ENCODE results near the gene WDR45B. TPM values are rescaled to one million over a fixed set of nuclear protein-coding genes. Genes with fewer than 3 reads are reported as not detected.

The WDR45B gene
- total and polyA plus RNA-seq, 7 experiments from 2014 or later, result 30.5 to 91.6 (median 65.6) TPM

GRCh38 chr17:82615084-82616020 is 32.9 kb downstream of the WDR45B start:
- H3K9me3 ChIP-seq (ENCODE audit: control insufficient read depth in 2 of 3, low read length in 3 of 3), result no peaks in the 10 kb centered on the region
- H3K27ac ChIP-seq (ENCODE audit: low read depth, low read length), result no peak overlapping the region
- no peak for DNase-seq
- ATAC-seq, result no peak
- ChIA-PET POLR2A (no interaction called here), CTCF (no interaction called here)
- no peaks in the 10 kb centered on the region for H3K27me3 ChIP-seq (ENCODE audit: control insufficient read depth in 2 of 2, insufficient read depth in 2 of 2, low read length in 2 of 2)
- Mint-ChIP-seq H3K4me3 (no peak overlapping the region), H3K4me1 (peaks cover 0 to 2% (median 0%) of the 10 kb centered on the region in 7 donors), H3K9me3 (no peaks in the 10 kb centered on the region), H3K27ac (peak overlapping the region in 2 of 9 donors; percentile 20 to 38), H3K36me3 (peaks cover 9 to 52% (median 22%) of the 10 kb centered on the region in 5 donors), H3K27me3 (no peaks in the 10 kb centered on the region)
- no peaks in the 10 kb centered on the region for H3K4me1 ChIP-seq (ENCODE audit: control insufficient read depth in 2 of 2, insufficient read depth in 2 of 2, low read length in 2 of 2)
- intact Hi-C loops (cut with micrococcal nuclease), result no loop called here
- H3K36me3 ChIP-seq (ENCODE audit: control insufficient read depth in 2 of 3, insufficient read depth in 3 of 3, low read length in 3 of 3), result peaks cover 6 to 72% (median 15%) of the 10 kb centered on the region in 3 experiments
- H3K4me3 ChIP-seq (ENCODE audit: low read length), result no peak overlapping the region

- CTCF ChIA-PET, result no interaction called here
- peaks cover 9 to 56% (median 24%) of the 10 kb centered on the region in 5 donors for H3K36me3 Mint-ChIP-seq
- ATAC-seq (no peak), DNase-seq (no peak)
- H3K27me3 Mint-ChIP-seq, result no peaks in the 10 kb centered on the region
- Histone ChIP-seq H3K27me3 (ENCODE audit: control insufficient read depth in 2 of 2, insufficient read depth in 2 of 2, low read length in 2 of 2) (no peaks in the 10 kb centered on the region), H3K36me3 (ENCODE audit: control insufficient read depth in 2 of 3, insufficient read depth in 3 of 3, low read length in 3 of 3) (peaks cover 6 to 69% (median 12%) of the 10 kb centered on the region in 3 experiments), H3K27ac (ENCODE audit: low read depth, low read length) (no peak overlapping the region), H3K4me3 (ENCODE audit: low read length) (no peak overlapping the region), H3K9me3 (ENCODE audit: control insufficient read depth in 2 of 3, low read length in 3 of 3) (no peaks in the 10 kb centered on the region), H3K4me1 (ENCODE audit: control insufficient read depth in 2 of 2, insufficient read depth in 2 of 2, low read length in 2 of 2) (no peaks in the 10 kb centered on the region)
- H3K27ac Mint-ChIP-seq, result peak overlapping the region in 1 of 9 donors; percentile 62
- H3K9me3 Mint-ChIP-seq, result no peaks in the 10 kb centered on the region
- intact Hi-C loops (cut with micrococcal nuclease), result no loop called here
- POLR2A ChIA-PET, result interaction anchor here (0.6 kb wide), 1 partner anchor 49 kb away, joined by 3 read pairs; no protein-coding TSS in a partner anchor
- no peak overlapping the region for H3K4me3 Mint-ChIP-seq
- H3K4me1 Mint-ChIP-seq, result peaks cover 0 to 7% (median 0%) of the 10 kb centered on the region in 7 donors
These were observed 34.1 kb downstream of the WDR45B start for GRCh38 chr17:82614095-82614631.

GRCh38 chr17:82613283-82614094 is 34.8 kb downstream of the WDR45B start:
- peaks cover 9 to 49% (median 20%) of the 10 kb centered on the region in 5 donors for H3K36me3 Mint-ChIP-seq

GRCh38 chr17:82611140-82612058 is 36.8 kb downstream of the WDR45B start:
- H3K27ac Mint-ChIP-seq, result peak overlapping the region in 1 of 9 donors; percentile 17
- peaks cover 0 to 3% (median 0%) of the 10 kb centered on the region in 11 donors for H3K9me3 Mint-ChIP-seq
- intact Hi-C loops (cut with micrococcal nuclease), result no loop called here
- H3K36me3 ChIP-seq (ENCODE audit: control insufficient read depth in 2 of 3, insufficient read depth in 3 of 3, low read length in 3 of 3), result peaks cover 0 to 52% (median 7%) of the 10 kb centered on the region in 3 experiments
- no peak overlapping the region for H3K4me3 Mint-ChIP-seq
- H3K4me1 Mint-ChIP-seq, result peaks cover 0 to 7% (median 0%) of the 10 kb centered on the region in 7 donors
- H3K27ac ChIP-seq (ENCODE audit: low read depth, low read length), result no peak overlapping the region
- no peak for ATAC-seq
- H3K36me3 Mint-ChIP-seq, result peaks cover 9 to 42% (median 20%) of the 10 kb centered on the region in 5 donors
- H3K9me3 ChIP-seq (ENCODE audit: control insufficient read depth in 2 of 3, low read length in 3 of 3), result no peaks in the 10 kb centered on the region
- DNase-seq, result no peak
- CTCF ChIA-PET, result interaction anchor here (1.2 kb wide), 1 partner anchor 164 kb away, joined by 3 read pairs; no protein-coding TSS in a partner anchor
- H3K4me3 ChIP-seq (ENCODE audit: low read length), result no peak overlapping the region
- no peaks in the 10 kb centered on the region for H3K27me3 Mint-ChIP-seq
- no peaks in the 10 kb centered on the region for H3K4me1 ChIP-seq (ENCODE audit: control insufficient read depth in 2 of 2, insufficient read depth in 2 of 2, low read length in 2 of 2)
- no peaks in the 10 kb centered on the region for H3K27me3 ChIP-seq (ENCODE audit: control insufficient read depth in 2 of 2, insufficient read depth in 2 of 2, low read length in 2 of 2)
- POLR2A ChIA-PET, result no interaction called here

More at GRCh38 chr17:82613283-82614094, 34.8 kb downstream of the WDR45B start:
- Histone ChIP-seq H3K27ac (ENCODE audit: low read depth, low read length) (no peak overlapping the region), H3K9me3 (ENCODE audit: control insufficient read depth in 2 of 3, low read length in 3 of 3) (no peaks in the 10 kb centered on the region), H3K4me3 (ENCODE audit: low read length) (no peak overlapping the region), H3K27me3 (ENCODE audit: control insufficient read depth in 2 of 2, insufficient read depth in 2 of 2, low read length in 2 of 2) (no peaks in the 10 kb centered on the region), H3K4me1 (ENCODE audit: control insufficient read depth in 2 of 2, insufficient read depth in 2 of 2, low read length in 2 of 2) (no peaks in the 10 kb centered on the region), H3K36me3 (ENCODE audit: control insufficient read depth in 2 of 3, insufficient read depth in 3 of 3, low read length in 3 of 3) (peaks cover 6 to 66% (median 12%) of the 10 kb centered on the region in 3 experiments)
- Mint-ChIP-seq H3K4me1 (peaks cover 0 to 7% (median 0%) of the 10 kb centered on the region in 7 donors), H3K27ac (peak overlapping the region in 2 of 9 donors; percentile 23 to 82), H3K27me3 (no peaks in the 10 kb centered on the region), H3K4me3 (no peak overlapping the region), H3K9me3 (peaks cover 0 to 3% (median 0%) of the 10 kb centered on the region in 11 donors)
- DNase-seq (no peak), ATAC-seq (peak; percentile 24)
- POLR2A ChIA-PET, result no interaction called here
- CTCF ChIA-PET, result no interaction called here
- intact Hi-C loops (cut with micrococcal nuclease), result no loop called here

- Histone ChIP-seq H3K27ac (ENCODE audit: low read depth, low read length) (no peak overlapping the region), H3K9me3 (ENCODE audit: control insufficient read depth in 2 of 3, low read length in 3 of 3) (no peaks in the 10 kb centered on the region), H3K27me3 (ENCODE audit: control insufficient read depth in 2 of 2, insufficient read depth in 2 of 2, low read length in 2 of 2) (no peaks in the 10 kb centered on the region), H3K4me3 (ENCODE audit: low read length) (no peak overlapping the region), H3K4me1 (ENCODE audit: control insufficient read depth in 2 of 2, insufficient read depth in 2 of 2, low read length in 2 of 2) (no peaks in the 10 kb centered on the region), H3K36me3 (ENCODE audit: control insufficient read depth in 2 of 3, insufficient read depth in 3 of 3, low read length in 3 of 3) (peaks cover 0 to 48% (median 4%) of the 10 kb centered on the region in 3 experiments)
- H3K27ac Mint-ChIP-seq, result peak overlapping the region in 4 of 9 donors; percentile 1 to 28 (median 18)
- ATAC-seq (no peak), DNase-seq (no peak)
- no peaks in the 10 kb centered on the region for H3K27me3 Mint-ChIP-seq
- ChIA-PET POLR2A (interaction anchor here (0.7 kb wide), 1 partner anchor 14 kb away, joined by 3 read pairs; no protein-coding TSS in a partner anchor), CTCF (interaction anchor here (0.7 kb wide), 1 partner anchor 293 kb away, joined by 3 read pairs; the partner anchor contains the start of gene CD7)
- intact Hi-C loops (cut with micrococcal nuclease), result no loop called here
- H3K9me3 Mint-ChIP-seq, result peaks cover 0 to 3% (median 0%) of the 10 kb centered on the region in 11 donors
- H3K4me3 Mint-ChIP-seq, result no peak overlapping the region
- H3K4me1 Mint-ChIP-seq, result peaks cover 0 to 10% (median 4%) of the 10 kb centered on the region in 7 donors
- H3K36me3 Mint-ChIP-seq, result peaks cover 0 to 37% (median 21%) of the 10 kb centered on the region in 5 donors
These were observed 38.6 kb downstream of the WDR45B start for GRCh38 chr17:82609655-82610054.
